CD14-positive monocyte (primary cell): ENCODE results near the gene NRG3. TPM values are rescaled to one million over a fixed set of nuclear protein-coding genes. Genes with fewer than 3 reads are reported as not detected.

Source experiments
- DNase-seq, 3 donors: peaks; one replicate each; pipeline ENCODE4 v3.0.0-alpha.2; 2011 to 2022
- H2AFZ ChIP-seq: 2 replicates; pipeline ENCODE4 v1.6.0; 2012; ENCODE audit warnings: mild to moderate bottlenecking, low read depth, low read length, inconsistent platforms; ENCODE audit not compliant: insufficient read depth, poor library complexity, severe bottlenecking
- H3K27ac ChIP-seq, 2 donors: 1 replicate in 1 of 2; 2 replicates in 1 of 2; pipeline ENCODE4 v1.5.1; 2012 to 2013; ENCODE audit warnings: low read length in 2 of 2, control low read depth in 1 of 2, inconsistent platforms in 1 of 2, low read depth in 1 of 2, mild to moderate bottlenecking in 1 of 2
- H3K27me3 ChIP-seq, 2 donors: one replicate each; pipeline versions ENCODE4 v1.6.0 to v1.6.1; 2011 to 2013; ENCODE audit warnings: low read length in 2 of 2; ENCODE audit not compliant: control insufficient read depth in 2 of 2, insufficient read depth in 2 of 2
- H3K36me3 ChIP-seq, 2 donors: replicated peaks in 1 of 2; 1 replicate in 1 of 2; 2 replicates in 1 of 2; pipeline versions ENCODE4 v1.5.1 to v1.6.1; 2012 to 2013; ENCODE audit warnings: low read length in 2 of 2, control low read depth in 1 of 2, inconsistent platforms in 1 of 2, mild to moderate bottlenecking in 1 of 2; ENCODE audit not compliant: insufficient read depth in 2 of 2, control insufficient read depth in 1 of 2
- H3K4me1 ChIP-seq, 2 donors: 1 replicate in 1 of 2; 2 replicates in 1 of 2; pipeline versions ENCODE4 v1.5.1 to v1.6.1; 2012 to 2013; ENCODE audit warnings: low read length in 2 of 2, control low read depth in 1 of 2, inconsistent platforms in 1 of 2, mild to moderate bottlenecking in 1 of 2, moderate library complexity in 1 of 2; ENCODE audit not compliant: insufficient read depth in 2 of 2, control insufficient read depth in 1 of 2
- H3K4me2 ChIP-seq: replicated peaks from 2 replicates; pipeline ENCODE3; 2012; ENCODE audit warnings: low read length, moderate library complexity, mild to moderate bottlenecking; ENCODE audit not compliant: poor library complexity, severe bottlenecking; ENCODE audit errors: extremely low read depth
- H3K4me3 ChIP-seq, 3 experiments: fragments of 200-600 bp in 1 of 3; sonication (generic) in 1 of 3; replicated peaks in 1 of 3; 1 replicate in 2 of 3; 2 replicates in 1 of 3; pipeline ENCODE4 v1.5.1; 2011 to 2013; ENCODE audit warnings: low read length in 3 of 3, mild to moderate bottlenecking in 3 of 3, control low read depth in 2 of 3, low read depth in 2 of 3, inconsistent platforms in 1 of 3, moderate library complexity in 1 of 3
- H3K79me2 ChIP-seq: 2 replicates; pipeline ENCODE4 v1.6.0; 2012; ENCODE audit warnings: mild to moderate bottlenecking, control low read depth, inconsistent platforms, low read length, moderate library complexity; ENCODE audit not compliant: insufficient read depth
- H3K9ac ChIP-seq: 2 replicates; pipeline ENCODE4 v1.6.0; 2017; ENCODE audit warnings: low read length, mild to moderate bottlenecking; ENCODE audit not compliant: insufficient read depth, poor library complexity, severe bottlenecking
- H3K9me3 ChIP-seq, 2 donors: replicated peaks in 1 of 2; 1 replicate in 1 of 2; 2 replicates in 1 of 2; pipeline versions ENCODE4 v1.5.1 to v1.6.1; 2012 to 2013; ENCODE audit warnings: low read length in 2 of 2, control low read depth in 1 of 2; ENCODE audit not compliant: control insufficient read depth in 1 of 2, insufficient read depth in 1 of 2
- H4K20me1 ChIP-seq: 2 replicates; pipeline ENCODE4 v1.6.0; 2012; ENCODE audit warnings: mild to moderate bottlenecking, low read length, control low read depth, moderate library complexity; ENCODE audit not compliant: insufficient read depth
- H3K27ac Mint-ChIP-seq, 7 donors: one replicate each; pipeline ENCODE4 v1.8.0; 2020; ENCODE audit warnings: mild to moderate bottlenecking in 7 of 7, mixed read lengths in 7 of 7, moderate library complexity in 6 of 7, inconsistent platforms in 2 of 7
- H3K27me3 Mint-ChIP-seq, 3 donors: one replicate each; pipeline ENCODE4 v1.8.0; 2021 to 2022; ENCODE audit warnings: low read depth in 3 of 3, mild to moderate bottlenecking in 3 of 3, mixed read lengths in 3 of 3, moderate library complexity in 3 of 3, inconsistent platforms in 1 of 3
- H3K36me3 Mint-ChIP-seq, 2 donors: one replicate each; pipeline ENCODE4 v1.8.0; 2020; ENCODE audit warnings: mixed read lengths in 2 of 2, inconsistent platforms in 1 of 2, mild to moderate bottlenecking in 1 of 2
- H3K4me1 Mint-ChIP-seq: one replicate; pipeline ENCODE4 v1.8.0; 2020; ENCODE audit warnings: mild to moderate bottlenecking, mixed read lengths
- H3K4me3 Mint-ChIP-seq, 2 donors: one replicate each; pipeline ENCODE4 v1.8.0; 2020; ENCODE audit warnings: mild to moderate bottlenecking in 2 of 2, mixed read lengths in 2 of 2, moderate library complexity in 1 of 2
- H3K9me3 Mint-ChIP-seq, 7 donors: one replicate each; pipeline ENCODE4 v1.8.0; 2020 to 2022; ENCODE audit warnings: mixed read lengths in 7 of 7, mild to moderate bottlenecking in 6 of 7, moderate library complexity in 6 of 7, inconsistent platforms in 2 of 7
- WGBS: methylation state at CpG from one replicate; pipeline ENCODE4 v1.1.5; 2013; ENCODE audit warnings: missing lambda C conversion rate; ENCODE audit not compliant: insufficient coverage; 5-methylcytosine and 5-hydroxymethylcytosine counted together
- intact Hi-C, 2 donors: fragments of 100-400 bp; cut with micrococcal nuclease; formaldehyde crosslinking; loops; one replicate each; pipeline versions ENCODE4 v1.15.0 to v1.15.1; 2023
- polyA plus RNA-seq, 3 donors: library from polyadenylated mRNA; depleted of rRNA in 1 of 3; unstranded in 2 of 3; stranded (reverse) in 1 of 3; fragments of 300-500 nt in 2 of 3; fragments of >200 nt in 1 of 3; fragmentation: Illumina TruSeq in 2 of 3; gene quantifications; 1 replicate in 2 of 3; 2 replicates in 1 of 3; pipeline ENCODE4 v1.2.3, GENCODE V29; 2012 to 2021
- TF ChIP-seq, protein P1 (sequence below): fragments of 200-600 bp; IDR thresholded peaks from one replicate; pipeline ENCODE4 v1.8.0; 2022; ENCODE audit warnings: antibody characterized with exemption, mild to moderate bottlenecking

The NRG3 gene
- polyA plus RNA-seq, 3 donors, result not detected

DNA sequence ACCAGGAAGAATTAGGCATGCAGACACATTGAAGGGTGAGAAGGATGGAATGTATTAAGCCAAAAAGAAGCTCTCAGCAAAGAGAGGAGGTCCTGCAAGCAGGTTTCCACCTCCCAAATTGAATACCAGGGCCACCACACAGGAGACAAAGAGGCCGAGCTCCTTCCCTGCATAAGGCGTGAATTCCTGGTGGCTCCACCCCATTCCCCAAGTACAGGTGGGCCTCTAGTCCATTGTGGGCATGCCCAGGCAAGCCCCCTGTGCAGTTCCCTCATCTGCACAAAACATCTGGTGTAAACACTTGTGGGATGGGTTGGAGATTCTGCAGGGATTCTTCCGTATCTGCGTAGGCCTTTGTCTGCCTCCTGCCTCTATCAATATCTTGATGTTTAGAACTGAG, 817.5 kb downstream of the NRG3 start:
- intact Hi-C loops, result no loop called here
- Mint-ChIP-seq H3K27ac (no peak overlapping the region), H3K9me3 (peaks cover 2 to 15% (median 9%) of the 10 kb centered on the region in 7 donors), H3K36me3 (no peaks in the 10 kb centered on the region), H3K4me3 (no peak overlapping the region), H3K27me3 (peaks cover 0 to 2% (median 0%) of the 10 kb centered on the region in 3 donors), H3K4me1 (no peaks in the 10 kb centered on the region)
- no peaks in the 10 kb centered on the region for H3K4me1 ChIP-seq
- no peaks in the 10 kb centered on the region for H3K36me3 ChIP-seq
- H3K27me3 ChIP-seq, result no peaks in the 10 kb centered on the region
- TF ChIP-seq, protein P1, sequence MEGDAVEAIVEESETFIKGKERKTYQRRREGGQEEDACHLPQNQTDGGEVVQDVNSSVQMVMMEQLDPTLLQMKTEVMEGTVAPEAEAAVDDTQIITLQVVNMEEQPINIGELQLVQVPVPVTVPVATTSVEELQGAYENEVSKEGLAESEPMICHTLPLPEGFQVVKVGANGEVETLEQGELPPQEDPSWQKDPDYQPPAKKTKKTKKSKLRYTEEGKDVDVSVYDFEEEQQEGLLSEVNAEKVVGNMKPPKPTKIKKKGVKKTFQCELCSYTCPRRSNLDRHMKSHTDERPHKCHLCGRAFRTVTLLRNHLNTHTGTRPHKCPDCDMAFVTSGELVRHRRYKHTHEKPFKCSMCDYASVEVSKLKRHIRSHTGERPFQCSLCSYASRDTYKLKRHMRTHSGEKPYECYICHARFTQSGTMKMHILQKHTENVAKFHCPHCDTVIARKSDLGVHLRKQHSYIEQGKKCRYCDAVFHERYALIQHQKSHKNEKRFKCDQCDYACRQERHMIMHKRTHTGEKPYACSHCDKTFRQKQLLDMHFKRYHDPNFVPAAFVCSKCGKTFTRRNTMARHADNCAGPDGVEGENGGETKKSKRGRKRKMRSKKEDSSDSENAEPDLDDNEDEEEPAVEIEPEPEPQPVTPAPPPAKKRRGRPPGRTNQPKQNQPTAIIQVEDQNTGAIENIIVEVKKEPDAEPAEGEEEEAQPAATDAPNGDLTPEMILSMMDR, result no peak
- H4K20me1 ChIP-seq, result no peaks in the 10 kb centered on the region
- DNase-seq, result no peak
- H3K9me3 ChIP-seq, result peaks cover 9 to 13% of the 10 kb centered on the region in 2 donors
- H3K9ac ChIP-seq, result no peak overlapping the region
- 100% methylated on average over 1 of the region's 4 CpGs for whole genome bisulfite sequencing
- H3K4me3 ChIP-seq, result no peak overlapping the region
- no peak overlapping the region for H3K27ac ChIP-seq
- H3K79me2 ChIP-seq, result no peaks in the 10 kb centered on the region
- H2AFZ ChIP-seq, result no peak overlapping the region
- no peak overlapping the region for H3K4me2 ChIP-seq

DNA sequence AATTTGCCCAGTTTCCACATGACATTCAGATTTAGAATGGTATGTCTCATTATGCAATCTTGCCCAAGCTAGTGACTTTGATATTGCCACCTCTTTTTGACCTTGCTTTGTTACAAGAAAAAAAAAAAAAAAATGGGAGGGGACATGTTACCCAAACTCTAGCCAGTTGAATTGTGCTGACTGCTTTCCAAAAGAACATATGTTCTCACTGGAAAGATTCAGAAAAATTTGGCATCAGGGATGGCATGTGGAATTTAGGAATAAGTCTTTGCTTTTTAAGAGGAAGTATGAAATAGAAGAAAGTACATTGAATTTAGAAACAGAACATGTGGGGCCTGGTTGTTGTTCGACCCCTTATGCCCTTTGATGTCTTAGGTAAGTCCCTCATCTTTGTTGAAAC, 846.8 kb downstream of the NRG3 start:
- no peaks in the 10 kb centered on the region for H3K79me2 ChIP-seq
- Mint-ChIP-seq H3K4me3 (no peak overlapping the region), H3K27me3 (peaks cover 0 to 1% (median 0%) of the 10 kb centered on the region in 3 donors), H3K27ac (no peak overlapping the region), H3K4me1 (no peaks in the 10 kb centered on the region), H3K36me3 (no peaks in the 10 kb centered on the region), H3K9me3 (peaks cover 0 to 11% (median 3%) of the 10 kb centered on the region in 7 donors)
- no peak overlapping the region for H3K27ac ChIP-seq
- H3K4me3 ChIP-seq, result no peak overlapping the region
- no peak for DNase-seq
- no peaks in the 10 kb centered on the region for H4K20me1 ChIP-seq
- H3K4me1 ChIP-seq, result no peaks in the 10 kb centered on the region
- no CpG with 5 or more reads among the region's 1 CpG for WGBS
- H2AFZ ChIP-seq, result no peak overlapping the region
- H3K27me3 ChIP-seq, result no peaks in the 10 kb centered on the region
- intact Hi-C loops, result no loop called here
- H3K36me3 ChIP-seq, result no peaks in the 10 kb centered on the region
- H3K4me2 ChIP-seq, result no peak overlapping the region
- TF ChIP-seq, protein P1, result no peak
- peaks cover 0 to 4% of the 10 kb centered on the region in 2 donors for H3K9me3 ChIP-seq
- no peak overlapping the region for H3K9ac ChIP-seq
